NCI-H1436 (cell line): ENCODE results near the gene PCP2.

Experiments
- DNase-seq: peaks from one replicate; lab custom pipeline; 2025; lab: John Stamatoyannopoulos, UW

Gene PCP2

DNA sequence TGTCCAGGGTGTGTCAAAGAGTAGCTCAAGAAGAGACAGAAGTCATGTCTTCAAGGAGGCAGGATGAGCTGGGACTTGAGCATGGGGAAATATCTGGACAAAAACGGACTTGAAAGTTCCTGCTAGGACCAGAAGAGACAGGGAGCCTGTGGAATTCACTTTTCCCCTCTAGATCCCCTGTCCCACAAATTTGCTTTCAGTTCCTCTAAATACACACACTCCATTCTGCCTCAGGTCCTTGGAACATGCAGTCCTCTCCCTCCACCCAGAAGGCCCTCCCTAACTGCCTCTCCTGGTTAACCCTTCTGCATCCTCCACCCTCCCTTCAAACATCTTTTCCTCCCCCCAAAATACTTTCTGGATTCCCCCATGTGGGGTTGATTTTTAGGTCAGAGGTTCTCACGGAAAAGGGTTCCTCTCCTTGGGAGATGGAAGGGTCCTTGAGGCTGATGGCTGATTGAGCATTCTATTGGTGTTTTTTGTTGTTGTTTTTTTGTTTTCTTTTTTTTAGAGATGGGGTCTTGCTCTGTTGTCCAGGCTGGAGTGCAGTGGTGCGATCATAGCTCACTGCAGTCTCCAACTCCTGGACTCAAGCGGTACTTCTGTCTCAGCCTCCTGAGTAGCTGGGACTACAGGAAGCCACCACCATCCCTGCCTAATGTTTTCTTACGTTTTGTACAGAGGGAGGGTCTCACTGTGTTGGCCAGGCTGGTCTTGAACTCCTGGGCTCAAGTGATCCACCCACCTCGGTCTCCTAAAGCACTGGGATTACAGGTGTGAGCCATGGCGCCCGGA, 28.4 kb upstream of the PCP2 start:
- DNase-seq: no peak

DNA sequence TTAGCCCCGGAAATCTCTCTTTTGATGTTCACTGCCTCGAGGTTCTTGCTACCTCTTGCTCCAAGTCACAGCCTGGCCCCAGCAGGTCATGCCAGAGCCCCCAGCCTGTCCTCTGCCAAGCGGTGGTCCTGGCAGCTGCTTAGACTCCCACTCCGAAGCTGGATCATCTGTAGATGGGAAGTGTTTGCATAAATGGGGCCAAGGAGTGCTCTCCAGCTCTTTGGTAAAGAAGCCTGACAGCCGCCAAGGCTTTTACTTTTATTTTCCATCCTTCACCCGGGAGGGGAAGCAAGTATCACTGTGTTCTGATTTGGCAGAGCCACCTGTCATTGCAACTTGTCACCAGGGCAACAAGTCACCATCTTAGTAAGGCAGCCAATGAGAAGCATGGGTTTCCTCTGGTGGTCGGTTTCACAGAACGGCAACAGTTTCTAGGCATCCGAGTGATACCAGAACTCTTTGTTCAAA, 24.7 kb upstream of the PCP2 start:
- peak; percentile 52 for DNase-seq

DNA sequence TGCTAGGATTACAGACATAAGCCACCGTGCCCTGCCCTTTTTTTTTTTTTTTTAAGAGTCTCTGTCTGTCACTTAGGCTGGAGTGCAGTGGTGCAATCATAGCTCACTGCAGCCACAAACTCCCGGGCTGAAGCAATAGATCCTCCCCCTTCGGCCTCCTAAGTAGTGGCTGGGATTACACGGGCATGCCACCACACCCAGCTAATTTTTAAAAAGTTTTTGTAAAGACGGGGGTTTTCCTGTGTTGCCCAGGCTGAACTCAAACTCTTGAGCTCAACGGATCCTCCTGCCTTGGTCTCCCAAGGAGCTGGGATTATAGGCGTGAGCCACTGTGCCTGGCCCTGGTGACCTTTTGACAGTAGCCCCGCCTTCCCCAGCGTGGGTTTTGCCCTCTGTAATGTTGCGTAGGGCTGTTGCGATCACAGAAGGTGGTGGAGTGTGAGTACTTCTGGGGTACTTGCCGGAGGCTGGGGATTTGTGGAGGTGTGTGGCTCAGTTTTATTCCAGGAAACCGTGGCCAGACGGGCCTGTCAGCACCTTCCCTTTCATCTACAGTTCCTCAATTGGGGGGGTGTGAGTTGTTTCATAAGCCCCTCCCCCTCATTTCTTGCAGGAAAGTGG, 23.7 kb upstream of the PCP2 start:
- no peak for DNase-seq

DNA sequence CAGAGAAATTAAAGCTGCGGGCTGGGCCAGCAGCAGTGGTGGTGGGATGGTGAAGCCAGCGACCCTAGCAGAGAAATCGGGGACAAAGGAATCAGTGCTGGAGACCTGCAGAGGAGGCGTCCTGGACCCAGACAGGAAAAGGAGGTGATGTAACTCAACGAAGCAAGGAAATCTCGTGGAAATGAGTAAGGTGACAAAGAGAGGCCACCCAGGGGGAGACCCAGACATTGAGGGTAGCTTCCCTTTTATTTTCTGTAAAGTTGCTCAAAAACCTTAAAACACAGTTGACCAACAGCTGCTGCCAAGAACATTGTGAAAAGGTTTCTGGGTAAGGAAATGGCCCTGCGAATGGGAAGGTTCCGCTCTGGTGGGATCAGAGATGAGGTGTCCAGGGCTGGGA, 22.1 kb upstream of the PCP2 start:
- no peak for DNase-seq

DNA sequence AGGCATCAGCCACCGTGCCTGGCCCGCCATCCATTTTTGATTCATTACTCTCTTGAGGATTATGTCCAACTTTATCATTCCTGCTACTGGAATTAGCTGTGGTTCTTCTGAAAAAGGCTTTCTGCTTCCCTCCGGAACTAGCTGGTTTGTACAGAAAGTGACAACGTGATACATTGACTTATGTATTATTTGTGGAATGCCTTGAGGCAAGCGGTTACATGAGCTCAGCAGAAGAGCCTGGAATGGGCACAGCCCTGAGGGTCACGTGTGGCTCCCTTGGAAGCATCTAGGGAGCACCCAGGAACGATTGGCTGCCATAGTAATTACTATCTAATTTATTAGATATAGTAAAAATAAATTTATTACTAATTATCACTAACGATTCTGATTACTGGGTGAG, 20.9 kb upstream of the PCP2 start:
- no peak for DNase-seq

DNA sequence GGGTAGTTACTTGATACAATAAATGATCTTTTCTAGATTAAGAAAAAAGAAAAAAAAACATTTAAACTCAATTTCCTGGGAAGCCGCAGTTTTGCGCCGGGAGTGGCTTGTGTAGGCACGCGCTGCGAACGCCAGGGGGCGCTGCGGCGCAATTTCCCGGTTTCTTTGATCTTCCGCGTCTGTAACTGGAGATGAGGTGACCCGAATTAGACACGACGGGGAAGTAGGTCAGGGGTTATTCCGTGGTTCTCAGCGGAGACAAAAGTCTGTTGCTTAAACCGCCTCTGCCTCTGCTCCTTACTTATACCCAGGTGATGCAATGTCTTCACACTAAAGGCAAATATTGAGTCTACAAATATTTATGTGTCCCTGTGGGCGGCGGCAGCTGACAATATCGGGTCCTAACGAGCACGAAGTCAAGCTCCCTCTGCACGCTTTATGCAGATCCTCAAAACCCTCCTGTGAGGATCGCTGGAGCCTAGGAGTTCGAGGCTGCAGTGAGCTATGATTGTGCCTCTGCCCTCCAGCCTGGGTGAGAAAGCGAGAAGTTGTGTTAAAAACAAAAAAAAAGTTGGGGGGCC, 18.6 kb upstream of the PCP2 start:
- DNase-seq: peak; percentile 62

DNA sequence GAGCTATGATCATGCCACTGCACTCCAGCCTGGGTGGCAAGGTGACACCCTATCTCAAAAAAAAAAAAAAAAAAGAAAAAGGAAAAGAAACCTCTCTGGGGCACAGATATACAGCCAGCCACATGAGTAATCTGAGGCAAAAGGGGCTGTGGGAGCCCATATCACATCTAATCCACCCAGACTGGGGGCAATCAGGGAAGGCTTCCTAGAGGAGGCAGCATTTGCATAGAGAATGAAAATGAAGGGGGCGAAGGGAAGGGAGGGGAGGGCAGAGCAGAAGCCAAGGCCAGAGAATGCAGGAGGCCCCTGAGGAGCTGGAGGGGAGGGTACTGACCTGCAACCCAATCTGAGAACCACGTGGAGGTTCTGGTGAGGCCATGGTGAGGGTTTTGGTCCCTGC, 16.6 kb upstream of the PCP2 start:
- DNase-seq: no peak

DNA sequence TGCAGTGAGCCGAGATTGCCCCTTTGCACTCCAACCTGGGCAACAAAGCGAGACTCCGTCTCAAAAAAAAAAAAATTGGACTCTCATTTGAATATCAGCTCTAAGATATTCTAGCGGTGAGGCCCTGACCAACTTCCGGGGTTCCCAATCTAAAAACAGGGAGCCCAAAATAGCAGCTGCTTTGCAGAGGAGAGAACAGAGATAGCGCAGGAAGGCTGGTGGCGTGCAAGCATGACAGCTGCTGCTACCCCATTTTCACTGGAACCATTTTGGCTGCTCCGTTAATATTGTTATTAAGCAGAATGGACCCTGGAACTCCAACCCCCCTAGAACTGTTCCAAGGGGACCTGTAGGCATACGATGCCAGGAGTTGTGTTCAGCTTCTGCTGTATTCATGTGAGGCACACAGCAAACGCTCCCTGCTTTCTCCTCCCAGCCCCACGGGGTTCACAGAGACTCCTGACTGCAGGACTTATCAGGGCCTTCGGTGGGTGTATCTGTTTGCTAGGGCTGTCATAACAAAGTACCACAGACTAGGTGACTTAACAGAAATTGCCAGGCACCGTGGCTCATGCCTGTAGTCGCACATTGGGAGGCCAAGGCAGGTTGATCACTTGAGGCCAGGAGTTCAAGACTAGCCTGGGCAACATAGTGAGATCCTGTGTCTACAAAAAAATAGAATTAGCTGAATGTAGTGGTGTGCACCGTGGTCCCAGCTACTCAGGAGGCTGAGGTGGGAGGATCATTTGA, 14.9 kb upstream of the PCP2 start:
- DNase-seq: no peak

DNA sequence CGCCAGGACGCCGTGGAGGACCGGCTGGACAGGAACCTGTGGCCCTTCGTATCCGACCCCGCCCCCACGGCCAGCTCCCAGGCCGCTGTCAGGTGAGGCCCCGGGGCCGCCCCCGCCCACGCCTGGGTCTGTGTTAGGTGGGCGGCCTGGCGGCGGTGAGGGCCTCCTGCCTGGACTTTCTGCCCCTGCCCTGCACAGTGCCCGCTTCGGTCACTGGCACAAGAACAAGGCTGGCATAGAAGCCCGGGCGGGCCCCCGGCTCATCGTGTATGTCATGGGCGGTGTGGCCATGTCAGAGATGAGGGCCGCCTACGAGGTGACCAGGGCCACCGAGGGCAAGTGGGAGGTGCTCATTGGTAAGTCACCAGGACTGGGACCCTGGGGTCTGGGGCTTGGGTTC, 13.6 kb upstream of the PCP2 start:
- DNase-seq: no peak

DNA sequence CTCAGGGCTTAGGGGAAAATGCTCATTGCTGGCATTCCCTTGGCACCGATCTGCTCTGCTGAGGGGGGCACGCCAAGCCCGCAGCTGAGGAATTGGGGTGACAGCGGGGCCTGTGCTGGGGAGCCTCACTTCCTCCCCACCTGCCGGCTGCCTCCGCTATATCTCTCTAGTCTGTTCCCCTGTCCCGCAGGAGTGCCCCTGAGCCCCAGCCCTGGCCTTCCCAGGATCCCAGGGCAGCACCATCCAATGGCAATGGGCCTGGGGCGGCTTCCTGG, 12.8 kb upstream of the PCP2 start:
- DNase-seq: no peak

DNA sequence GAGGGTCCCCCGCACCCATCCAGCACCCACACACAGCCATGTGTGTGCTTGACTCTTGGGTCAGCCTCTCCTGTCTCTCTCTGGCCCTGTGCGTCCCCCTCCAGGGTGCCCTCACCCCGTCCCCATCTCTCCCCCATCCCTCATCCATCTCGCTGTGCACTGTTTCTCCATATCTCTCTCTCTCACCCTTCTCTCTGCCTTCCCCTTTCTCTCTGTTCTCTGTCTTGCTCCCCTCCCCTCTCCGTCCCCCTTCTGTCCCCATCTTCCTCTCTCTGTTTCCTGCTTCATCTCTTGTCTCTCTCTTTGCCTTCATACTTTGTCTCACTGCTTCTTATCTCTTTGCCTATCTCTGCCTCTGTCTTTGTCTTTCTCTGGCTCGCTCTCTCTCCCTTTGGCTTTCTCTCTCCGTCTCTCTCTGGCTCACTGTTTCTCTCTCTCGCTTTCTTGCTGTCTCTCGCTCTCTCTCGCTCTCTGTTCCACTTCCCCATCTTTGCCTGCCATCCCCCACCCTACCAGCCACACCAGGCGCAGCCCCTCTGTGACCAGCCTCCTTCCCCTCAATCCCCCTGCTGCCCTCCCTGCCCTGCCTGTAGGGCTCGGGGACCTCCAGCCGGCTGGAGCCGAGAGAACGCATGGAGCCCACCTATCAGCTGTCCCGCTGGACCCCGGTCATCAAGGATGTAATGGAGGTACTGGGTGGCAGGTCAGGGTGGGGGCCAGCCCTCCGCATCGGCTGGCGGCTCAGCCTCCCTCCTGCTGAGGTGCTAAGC, 12.3 kb upstream of the PCP2 start:
- DNase-seq: no peak

DNA sequence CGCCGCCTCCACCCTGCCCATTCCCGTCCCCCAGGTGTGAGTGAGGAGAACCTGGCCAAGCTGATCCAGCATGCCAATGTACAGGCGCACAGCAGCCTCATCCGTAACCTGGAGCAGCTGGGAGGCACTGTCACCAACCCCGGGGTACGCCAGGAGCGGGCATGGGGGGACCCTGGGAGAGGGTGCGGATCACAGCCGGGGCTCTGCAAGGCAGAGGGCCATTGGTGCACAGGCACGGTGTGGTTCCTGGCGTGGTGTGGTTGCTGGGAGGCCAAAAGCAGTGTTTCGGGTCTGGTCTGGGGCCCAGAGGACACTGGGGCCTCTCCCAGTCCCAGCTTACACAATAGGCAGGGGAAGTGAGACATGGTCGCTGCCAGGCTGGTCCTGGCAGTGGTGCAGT, 11.6 kb upstream of the PCP2 start:
- DNase-seq: no peak

DNA sequence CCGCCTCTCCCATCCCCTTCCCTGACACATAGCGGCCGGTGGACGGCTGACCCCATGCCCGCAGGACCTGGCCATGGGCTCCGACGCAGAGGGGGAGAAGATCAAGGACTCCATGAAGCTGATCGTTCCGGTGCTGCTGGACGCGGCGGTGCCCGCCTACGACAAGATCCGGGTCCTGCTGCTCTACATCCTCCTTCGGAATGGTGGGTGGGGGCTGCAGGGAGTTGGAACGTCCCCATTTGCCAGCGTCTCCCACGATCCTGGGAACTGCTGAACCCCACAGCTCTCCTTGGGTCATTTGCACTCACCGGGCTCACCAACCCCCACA, 11.0 kb upstream of the PCP2 start:
- no peak for DNase-seq

DNA sequence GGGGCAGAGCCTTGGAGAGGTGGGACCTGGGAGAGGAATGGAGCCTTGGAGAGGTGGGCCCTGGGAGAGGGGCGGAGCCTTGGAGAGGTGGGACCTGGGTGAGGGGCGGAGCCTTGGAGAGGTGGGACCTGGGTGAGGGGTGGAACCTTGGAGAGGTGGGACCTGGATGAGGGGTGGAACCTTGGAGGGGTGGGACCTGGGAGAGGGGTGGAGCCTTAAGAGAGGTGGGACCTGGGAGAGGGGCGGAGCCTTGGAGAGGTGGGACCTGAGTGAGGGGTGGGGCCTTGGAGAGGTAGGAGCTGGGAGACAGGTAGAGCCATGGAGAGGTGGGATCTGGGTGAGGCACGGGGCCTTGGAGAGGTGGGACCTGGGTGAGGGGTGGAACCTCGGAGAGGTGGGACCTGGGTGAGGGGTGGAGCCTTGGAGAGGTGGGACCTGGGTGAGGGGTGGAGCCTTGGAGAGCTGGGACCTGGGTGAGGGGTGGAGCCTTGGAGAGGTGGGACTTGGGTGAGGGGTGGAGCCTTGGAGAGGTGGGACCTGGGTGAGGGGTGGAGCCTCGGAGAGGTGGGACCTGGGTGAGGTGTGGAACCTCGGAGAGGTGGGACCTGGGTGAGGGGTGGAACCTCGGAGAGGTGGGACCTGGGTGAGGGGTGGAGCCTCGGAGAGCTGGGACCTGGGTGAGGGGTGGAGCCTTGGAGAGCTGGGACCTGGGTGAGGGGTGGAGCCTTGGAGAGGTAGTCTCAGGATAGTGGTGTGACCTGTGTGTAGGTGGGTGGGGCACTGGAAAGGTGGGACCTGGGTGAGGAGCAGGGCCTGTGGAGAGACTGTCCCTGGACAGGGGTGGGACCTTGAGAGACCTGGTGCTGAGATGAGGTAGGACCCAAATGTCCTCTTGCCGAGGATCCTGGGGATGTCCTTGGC, 10.4 kb upstream of the PCP2 start:
- peak; percentile 33 for DNase-seq

DNA sequence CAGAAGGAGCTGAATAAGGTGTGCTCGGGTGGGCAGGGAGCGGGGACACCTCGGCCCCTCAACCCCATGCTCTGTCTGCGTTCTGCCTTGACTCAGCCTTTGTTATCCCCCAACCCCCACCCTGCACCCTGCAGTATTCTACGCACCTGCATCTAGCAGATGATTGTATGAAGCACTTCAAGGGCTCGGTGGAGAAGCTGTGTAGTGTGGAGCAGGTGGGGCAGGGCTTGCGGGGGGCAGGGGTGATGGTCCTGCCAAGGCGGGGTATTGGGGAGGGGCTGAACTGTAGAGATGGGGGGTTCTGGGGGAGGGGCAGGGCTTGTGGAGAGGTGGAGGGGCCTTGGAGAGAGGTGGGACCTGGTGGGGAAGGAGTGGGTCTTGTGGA, 9.5 kb upstream of the PCP2 start:
- DNase-seq: no peak

DNA sequence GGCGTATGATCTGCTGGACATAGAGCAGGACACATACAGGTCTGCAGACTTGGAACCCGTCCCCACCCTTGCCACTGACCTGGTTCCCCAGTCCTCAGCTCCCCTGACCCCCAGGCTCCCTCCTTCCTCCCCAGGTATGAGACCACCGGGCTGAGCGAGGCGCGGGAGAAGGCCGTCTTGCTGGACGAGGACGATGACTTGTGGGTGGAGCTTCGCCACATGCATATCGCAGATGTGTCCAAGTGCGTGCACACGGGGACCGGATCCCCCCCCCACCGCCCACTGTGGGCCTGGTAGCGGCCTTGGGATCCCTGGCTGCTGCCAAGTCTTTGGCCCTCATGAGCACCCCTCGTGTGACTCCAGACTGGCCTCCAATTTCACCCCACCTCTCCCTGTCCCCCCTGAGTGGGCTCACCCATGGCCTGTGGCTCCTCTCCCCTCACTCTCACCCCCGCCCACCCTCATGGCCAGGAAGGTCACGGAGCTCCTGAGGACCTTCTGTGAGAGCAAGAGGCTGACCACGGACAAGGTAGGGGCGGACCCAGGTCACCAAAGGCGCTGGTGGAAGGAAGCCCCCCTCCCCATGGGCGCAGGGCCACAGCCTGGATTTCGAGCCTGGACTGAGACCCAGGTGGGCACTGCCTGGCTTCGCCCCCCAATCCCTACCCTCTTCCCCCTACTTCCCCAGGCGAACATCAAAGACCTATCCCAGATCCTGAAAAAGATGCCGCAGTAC, 8.9 kb upstream of the PCP2 start:
- no peak for DNase-seq

DNA sequence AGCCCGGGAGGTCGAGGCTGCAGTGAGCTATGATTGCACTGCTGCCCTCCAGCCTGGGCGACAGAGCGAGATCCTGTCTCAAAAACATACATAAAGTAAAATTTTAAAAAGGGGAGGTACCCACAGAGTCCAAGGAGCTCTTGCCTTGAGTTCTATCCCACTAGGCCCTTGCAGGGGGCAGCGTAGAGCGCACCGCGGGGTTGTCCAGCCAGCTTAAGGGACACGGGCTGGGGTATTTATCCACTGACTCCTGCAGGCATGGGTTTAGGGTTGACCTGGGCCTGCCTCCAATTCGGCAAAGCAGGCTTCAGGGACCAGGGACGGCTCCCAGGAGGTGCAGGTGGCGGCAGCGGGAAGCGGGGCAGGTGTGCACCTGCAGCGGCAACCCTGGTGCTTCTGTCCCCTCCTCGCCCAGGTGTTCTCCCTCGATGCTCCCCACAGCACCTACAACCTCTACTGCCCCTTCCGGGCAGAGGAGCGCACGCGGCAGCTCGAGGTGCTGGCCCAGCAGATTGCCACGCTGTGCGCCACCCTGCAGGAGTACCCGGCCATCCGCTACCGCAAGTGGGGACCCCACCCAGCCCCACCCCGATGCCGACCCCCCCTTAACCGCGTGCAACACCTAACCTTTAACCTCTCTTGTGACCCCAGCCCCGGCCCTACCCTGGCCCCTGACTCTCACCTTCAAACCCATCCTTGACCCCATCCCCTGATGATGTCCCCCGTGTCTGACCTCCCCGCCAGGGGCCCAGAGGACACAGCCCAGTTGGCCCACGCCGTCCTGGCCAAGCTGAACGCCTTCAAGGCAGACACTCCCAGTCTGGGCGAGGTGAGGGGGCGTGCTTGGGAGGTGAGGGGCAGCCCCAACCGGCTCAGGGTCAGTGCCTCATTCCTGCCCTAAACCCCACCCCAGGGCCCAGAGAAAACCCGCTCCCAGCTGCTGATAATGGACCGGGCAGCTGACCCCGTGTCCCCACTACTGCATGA, 8.1 kb upstream of the PCP2 start:
- DNase-seq: no peak

DNA sequence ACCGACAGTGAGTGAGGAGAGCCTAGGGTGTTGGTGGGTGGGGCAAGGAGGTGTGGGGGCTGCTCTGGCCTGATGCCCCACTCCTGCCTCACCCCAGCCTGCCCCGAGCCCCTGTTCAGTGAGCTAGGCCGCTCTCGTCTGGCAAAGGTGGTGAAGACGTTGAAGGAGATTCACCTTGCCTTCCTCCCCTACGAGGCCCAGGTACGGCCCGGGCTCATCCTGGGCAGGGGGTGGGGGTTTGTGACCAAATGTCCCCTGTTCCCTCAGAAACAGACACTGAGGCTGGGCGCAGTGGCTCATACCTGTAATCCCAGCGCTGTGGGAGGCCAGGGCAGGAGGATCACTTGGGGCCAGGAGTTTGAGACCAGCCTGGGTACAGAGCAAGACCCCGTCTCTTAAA, 7.3 kb upstream of the PCP2 start:
- no peak for DNase-seq

DNA sequence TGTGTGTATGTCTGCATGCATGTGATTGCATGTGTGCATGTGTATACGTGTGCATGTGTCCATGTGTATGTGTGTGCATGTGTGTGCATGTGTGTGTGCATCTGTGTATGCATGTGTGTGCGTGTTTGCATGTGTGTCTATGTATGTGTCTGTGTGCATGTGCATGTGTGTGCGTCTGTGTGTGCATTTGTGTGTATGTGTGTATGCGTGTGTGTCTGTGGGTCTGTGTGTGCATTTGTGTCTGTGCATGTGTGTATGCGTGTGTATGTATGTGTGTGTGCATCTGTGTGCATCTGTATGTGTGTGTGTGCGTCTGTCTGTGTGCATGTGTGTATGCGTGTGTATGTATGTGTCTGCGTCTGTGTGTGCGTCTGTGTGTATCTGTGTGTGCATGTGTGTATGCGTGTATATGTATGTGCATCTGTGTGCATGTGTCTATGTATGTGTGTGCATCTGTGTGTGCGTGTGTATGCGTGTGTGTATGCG, 6.4 kb upstream of the PCP2 start:
- DNase-seq: no peak
